Mesenchymal stem cell (in vitro differentiated cells and primary cell): Measurements from ENCODE around the gene TAOK1.

ENCODE experiments used
- DNase-seq: peaks from one replicate; pipeline ENCODE4 v3.0.0-alpha.2; 2013
- H2AFZ ChIP-seq: one replicate; pipeline ENCODE4 v1.6.1; 2013; ENCODE audit warnings: low read depth, mild to moderate bottlenecking, control low read depth, inconsistent platforms, low read length, moderate library complexity
- H2AK5ac ChIP-seq: 2 replicates; pipeline ENCODE4 v1.6.1; 2013; ENCODE audit warnings: low read length, moderate library complexity, mild to moderate bottlenecking, inconsistent platforms; ENCODE audit not compliant: severe bottlenecking
- H2BK120ac ChIP-seq: one replicate; pipeline ENCODE4 v1.6.1; 2013; ENCODE audit warnings: low read depth, mild to moderate bottlenecking, inconsistent platforms, low read length, moderate library complexity
- H2BK12ac ChIP-seq, 2 experiments: one replicate each; pipeline ENCODE4 v1.6.1; 2013; ENCODE audit warnings: inconsistent platforms in 2 of 2, low read length in 2 of 2, mild to moderate bottlenecking in 2 of 2, moderate library complexity in 2 of 2, control low read depth in 1 of 2
- H2BK15ac ChIP-seq: one replicate; pipeline ENCODE4 v1.6.1; 2013; ENCODE audit warnings: mild to moderate bottlenecking, low read depth, inconsistent platforms; ENCODE audit not compliant: poor library complexity, severe bottlenecking
- H2BK5ac ChIP-seq: 2 replicates; pipeline ENCODE4 v1.6.1; 2013; ENCODE audit warnings: low read depth, mild to moderate bottlenecking, low read length, control low read depth, inconsistent platforms; ENCODE audit not compliant: poor library complexity, severe bottlenecking
- H3K14ac ChIP-seq, 2 experiments: one replicate each; pipeline ENCODE4 v1.6.1; 2013; ENCODE audit warnings: inconsistent platforms in 2 of 2, low read length in 2 of 2, control low read depth in 1 of 2, mild to moderate bottlenecking in 1 of 2, moderate library complexity in 1 of 2
- H3K18ac ChIP-seq, 2 experiments: one replicate each; pipeline ENCODE4 v1.6.1; 2013; ENCODE audit warnings: inconsistent platforms in 2 of 2, low read length in 2 of 2, control low read depth in 1 of 2, low read depth in 1 of 2, mild to moderate bottlenecking in 1 of 2
- H3K23ac ChIP-seq, 2 experiments: one replicate each; pipeline ENCODE4 v1.6.1; 2013; ENCODE audit warnings: inconsistent platforms in 2 of 2, low read length in 2 of 2, mild to moderate bottlenecking in 2 of 2, moderate library complexity in 2 of 2, control low read depth in 1 of 2
- H3K27ac ChIP-seq: 2 replicates; pipeline ENCODE4 v1.5.1; 2013; ENCODE audit warnings: mild to moderate bottlenecking, moderate library complexity, low read length, control low read depth, inconsistent platforms; ENCODE audit not compliant: poor library complexity, severe bottlenecking
- H3K27me3 ChIP-seq, 2 experiments: 2 replicates each; pipeline versions ENCODE4 v1.6.1 to v1.7.0; 2013; ENCODE audit warnings: low read length in 2 of 2, mild to moderate bottlenecking in 2 of 2, moderate library complexity in 2 of 2, control low read depth in 1 of 2, inconsistent platforms in 1 of 2; ENCODE audit not compliant: control insufficient read depth in 1 of 2, insufficient read depth in 1 of 2
- H3K36me3 ChIP-seq, 2 experiments: 2 replicates each; pipeline versions ENCODE4 v1.6.1 to v1.7.0; 2013; ENCODE audit warnings: low read length in 2 of 2, control low read depth in 1 of 2, inconsistent platforms in 1 of 2, low read depth in 1 of 2, mild to moderate bottlenecking in 1 of 2; ENCODE audit not compliant: insufficient read depth in 2 of 2, control insufficient read depth in 1 of 2
- H3K4ac ChIP-seq, 2 experiments: one replicate each; pipeline ENCODE4 v1.6.1; 2013; ENCODE audit warnings: inconsistent platforms in 2 of 2, low read length in 2 of 2, mild to moderate bottlenecking in 2 of 2, moderate library complexity in 2 of 2, control low read depth in 1 of 2, low read depth in 1 of 2
- H3K4me1 ChIP-seq: 2 replicates; pipeline ENCODE4 v1.6.1; 2013; ENCODE audit warnings: low read depth, low read length, control low read depth; ENCODE audit not compliant: control insufficient read depth, insufficient read depth
- H3K4me2 ChIP-seq: 2 replicates; pipeline ENCODE4 v1.6.1; 2013; ENCODE audit warnings: low read length, mild to moderate bottlenecking, inconsistent platforms; ENCODE audit not compliant: poor library complexity, severe bottlenecking
- H3K4me3 ChIP-seq, 2 experiments: 2 replicates each; pipeline versions ENCODE4 v1.5.1 to v1.7.0; 2013; ENCODE audit warnings: low read length in 2 of 2, mild to moderate bottlenecking in 2 of 2, control low read depth in 1 of 2, low read depth in 1 of 2; ENCODE audit not compliant: insufficient read depth in 1 of 2
- H3K79me1 ChIP-seq: replicated peaks from 2 replicates; pipeline ENCODE4 v1.6.1; 2013; ENCODE audit warnings: mild to moderate bottlenecking, control low read depth, low read length, inconsistent platforms; ENCODE audit not compliant: poor library complexity, severe bottlenecking
- H3K9ac ChIP-seq: 2 replicates; pipeline ENCODE4 v1.7.0; 2013; ENCODE audit warnings: mild to moderate bottlenecking, low read length, moderate library complexity
- H3K9me3 ChIP-seq: 2 replicates; pipeline ENCODE4 v1.7.0; 2013; ENCODE audit warnings: mild to moderate bottlenecking, low read length; ENCODE audit not compliant: control insufficient read depth
- H4K8ac ChIP-seq: one replicate; pipeline ENCODE4 v1.6.1; 2013; ENCODE audit warnings: inconsistent platforms, mild to moderate bottlenecking, low read length, moderate library complexity
- H4K91ac ChIP-seq: one replicate; pipeline ENCODE4 v1.6.1; 2013; ENCODE audit warnings: mild to moderate bottlenecking, low read length, inconsistent platforms
- WGBS: methylation state at CpG from one replicate; pipeline ENCODE4 v1.1.7; 2013; ENCODE audit warnings: mixed read lengths; 5-methylcytosine and 5-hydroxymethylcytosine counted together

The TAOK1 gene

GRCh38 chr17:29559640-29560039 is 169.5 kb downstream of the TAOK1 start:
- Histone ChIP-seq H2BK5ac (no peak overlapping the region), H3K4ac (no peak overlapping the region), H3K9me3 (no peaks in the 10 kb centered on the region), H3K27ac (no peak overlapping the region), H2AK5ac (no peak overlapping the region), H2BK12ac (no peak overlapping the region), H3K14ac (no peak overlapping the region), H3K79me1 (peaks cover 10% of the 10 kb centered on the region), H3K9ac (no peak overlapping the region), H2BK15ac (no peak overlapping the region), H3K27me3 (no peaks in the 10 kb centered on the region), H3K36me3 (peaks cover 14% of the 10 kb centered on the region in 2 experiments), H2BK120ac (no peak overlapping the region), H4K8ac (no peak overlapping the region), H4K91ac (no peak overlapping the region), H3K4me3 (no peak overlapping the region), H3K23ac (no peak overlapping the region), H3K18ac (no peak overlapping the region), H2AFZ (no peak overlapping the region), H3K4me1 (peaks cover 6% of the 10 kb centered on the region), H3K4me2 (no peak overlapping the region)
- WGBS, result 100% methylated on average over 2 of the region's 2 CpGs
- DNase-seq, result no peak

- Histone ChIP-seq H3K18ac (no peak overlapping the region), H4K91ac (no peak overlapping the region), H3K9ac (no peak overlapping the region), H3K36me3 (peaks cover 14% of the 10 kb centered on the region in 2 experiments), H3K4me3 (no peak overlapping the region), H3K27ac (no peak overlapping the region), H2BK5ac (no peak overlapping the region), H3K79me1 (peaks cover 12% of the 10 kb centered on the region), H3K4ac (no peak overlapping the region), H3K23ac (no peak overlapping the region), H2BK12ac (no peak overlapping the region), H4K8ac (no peak overlapping the region), H3K9me3 (no peaks in the 10 kb centered on the region), H3K4me1 (peaks cover 6% of the 10 kb centered on the region), H3K14ac (no peak overlapping the region), H2BK15ac (no peak overlapping the region), H2BK120ac (no peak overlapping the region), H2AFZ (no peak overlapping the region), H2AK5ac (no peak overlapping the region), H3K4me2 (no peak overlapping the region), H3K27me3 (no peaks in the 10 kb centered on the region)
- 100% methylated on average over 4 of the region's 6 CpGs for WGBS
- no peak for DNase-seq
Observed at GRCh38 chr17:29560316-29560715, 170.2 kb downstream of the TAOK1 start.

- no peak overlapping the region for H3K23ac ChIP-seq
- H3K36me3 ChIP-seq, result peaks cover 14% of the 10 kb centered on the region in 2 experiments
- H4K8ac ChIP-seq, result no peak overlapping the region
- no peak overlapping the region for H3K9ac ChIP-seq
- no peak overlapping the region for H2BK15ac ChIP-seq
- no peak overlapping the region for H3K4me3 ChIP-seq
- no peak overlapping the region for H2BK5ac ChIP-seq
- H3K27ac ChIP-seq, result no peak overlapping the region
- H2BK120ac ChIP-seq, result no peak overlapping the region
- 88% methylated on average over 17 of the region's 17 CpGs for WGBS
- no peak overlapping the region for H3K18ac ChIP-seq
- no peaks in the 10 kb centered on the region for H3K9me3 ChIP-seq
- no peak overlapping the region for H3K4me2 ChIP-seq
- H2BK12ac ChIP-seq, result no peak overlapping the region
- H2AK5ac ChIP-seq, result no peak overlapping the region
- DNase-seq, result no peak
- H3K4ac ChIP-seq, result no peak overlapping the region
- H4K91ac ChIP-seq, result no peak overlapping the region
- peaks cover 17% of the 10 kb centered on the region for H3K79me1 ChIP-seq
- H2AFZ ChIP-seq, result no peak overlapping the region
- H3K4me1 ChIP-seq, result peaks cover 16% of the 10 kb centered on the region
- no peaks in the 10 kb centered on the region for H3K27me3 ChIP-seq
- H3K14ac ChIP-seq, result no peak overlapping the region
Observed at GRCh38 chr17:29561554-29562517, 171.7 kb downstream of the TAOK1 start.

- H3K4me2 ChIP-seq, result no peak overlapping the region
- H3K4me1 ChIP-seq, result peaks cover 16% of the 10 kb centered on the region
- no peak overlapping the region for H3K23ac ChIP-seq
- no peak overlapping the region for H2BK12ac ChIP-seq
- no peaks in the 10 kb centered on the region for H3K9me3 ChIP-seq
- no peak overlapping the region for H3K9ac ChIP-seq
- no peak overlapping the region for H3K4ac ChIP-seq
- H4K91ac ChIP-seq, result no peak overlapping the region
- H3K27me3 ChIP-seq, result no peaks in the 10 kb centered on the region
- no peak overlapping the region for H2BK15ac ChIP-seq
- peaks cover 14% of the 10 kb centered on the region in 2 experiments for H3K36me3 ChIP-seq
- H4K8ac ChIP-seq, result no peak overlapping the region
- no peak for DNase-seq
- peaks cover 17% of the 10 kb centered on the region for H3K79me1 ChIP-seq
- no peak overlapping the region for H3K4me3 ChIP-seq
- H2BK120ac ChIP-seq, result no peak overlapping the region
- no peak overlapping the region for H2BK5ac ChIP-seq
- no peak overlapping the region for H3K27ac ChIP-seq
- H3K18ac ChIP-seq, result no peak overlapping the region
- H3K14ac ChIP-seq, result peak overlapping the region in 1 of 2 experiments; percentile 68
- WGBS, result 93% methylated on average over 18 of the region's 18 CpGs
- H2AFZ ChIP-seq, result no peak overlapping the region
- no peak overlapping the region for H2AK5ac ChIP-seq
Observed at GRCh38 chr17:29562615-29563014, 172.5 kb downstream of the TAOK1 start.
